Stomach smooth muscle (tissue), 2 donors: Measurements from ENCODE around the gene TLR9.
"Not testable (repeated sequence)": the region's sequence is repeated elsewhere in the genome, so short reads cannot be mapped to it uniquely, and the experiment has no call there.

Experiments
- H3K27ac ChIP-seq: one replicate; pipeline ENCODE4 v1.7.0; 2013; ENCODE audit warnings: mild to moderate bottlenecking, low read length, inconsistent platforms
- H3K27me3 ChIP-seq, 2 donors: one replicate each; pipeline ENCODE4 v1.7.0; 2013; ENCODE audit warnings: low read length in 2 of 2; ENCODE audit not compliant: insufficient read depth in 2 of 2, control insufficient read depth in 1 of 2
- H3K36me3 ChIP-seq, 2 donors: one replicate each; pipeline ENCODE4 v1.7.0; 2013; ENCODE audit warnings: low read length in 2 of 2; ENCODE audit not compliant: control insufficient read depth in 2 of 2, insufficient read depth in 2 of 2
- H3K4me1 ChIP-seq: one replicate; pipeline ENCODE4 v1.7.0; 2013; ENCODE audit warnings: low read length; ENCODE audit not compliant: control insufficient read depth, insufficient read depth
- H3K4me3 ChIP-seq, 2 donors: one replicate each; pipeline ENCODE4 v1.7.0; 2013; ENCODE audit warnings: low read length in 2 of 2
- H3K9ac ChIP-seq, 2 donors: one replicate each; pipeline ENCODE4 v1.7.0; 2013; ENCODE audit warnings: low read length in 2 of 2, mild to moderate bottlenecking in 1 of 2
- H3K9me3 ChIP-seq, 2 donors: one replicate each; pipeline ENCODE4 v1.7.0; 2013; ENCODE audit warnings: low read length in 2 of 2; ENCODE audit not compliant: control insufficient read depth in 2 of 2
- donor health status: healthy.
- donor health status: Pancreatic carcinoma.

TLR9 gene

DNA sequence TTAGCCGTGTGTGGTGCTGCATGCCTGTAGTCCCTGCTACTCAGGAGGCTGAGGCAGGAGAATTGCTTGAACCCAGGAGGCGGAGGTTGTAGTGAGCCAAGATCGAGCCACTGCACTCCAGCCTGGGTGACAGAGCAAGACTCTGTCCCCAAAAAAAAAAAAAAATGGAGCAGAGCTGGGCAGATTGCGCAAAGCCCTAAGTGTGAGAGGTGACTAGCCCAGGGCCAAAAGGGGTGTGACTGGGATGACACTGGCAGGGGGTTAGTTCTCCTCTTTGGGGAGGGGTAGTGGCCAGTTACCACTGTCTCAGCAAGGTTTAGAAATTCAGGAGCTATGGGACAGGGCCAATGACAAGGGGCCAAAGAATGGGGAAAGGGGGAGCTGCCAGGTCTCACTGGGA is 47.3 kb downstream of the TLR9 start:
- H3K9ac ChIP-seq, result not testable (repeated sequence)

DNA sequence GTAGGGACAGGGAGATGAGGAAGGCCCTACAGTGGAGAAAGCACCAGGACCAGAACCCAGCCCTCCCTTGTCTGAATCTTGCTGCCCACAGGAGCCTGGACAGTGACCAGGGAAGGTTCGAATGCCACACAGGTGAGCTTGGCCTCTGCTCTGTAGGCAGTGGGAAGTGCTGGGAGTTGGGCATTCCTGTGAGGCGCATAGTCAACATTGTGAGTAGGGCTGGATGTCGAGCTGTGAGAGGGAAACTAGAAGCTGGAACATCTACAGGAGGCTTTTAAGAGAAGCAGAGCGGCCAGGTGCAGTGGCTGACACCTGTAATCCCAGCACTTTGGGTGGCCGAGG is 47.8 kb downstream of the TLR9 start:
- no peak overlapping the region for H3K9ac ChIP-seq
- H3K4me3 ChIP-seq, result no peak overlapping the region
- H3K27me3 ChIP-seq, result no peaks in the 10 kb centered on the region
- H3K9me3 ChIP-seq, result no peaks in the 10 kb centered on the region
- no peaks in the 10 kb centered on the region for H3K4me1 ChIP-seq
- no peak overlapping the region for H3K27ac ChIP-seq
- H3K36me3 ChIP-seq, result no peaks in the 10 kb centered on the region

More for the DNA sequence above, 47.3 kb downstream of the TLR9 start:
- not testable (repeated sequence) for H3K4me3 ChIP-seq, H3K27me3 ChIP-seq, H3K4me1 ChIP-seq, H3K36me3 ChIP-seq, H3K27ac ChIP-seq, H3K9me3 ChIP-seq

DNA sequence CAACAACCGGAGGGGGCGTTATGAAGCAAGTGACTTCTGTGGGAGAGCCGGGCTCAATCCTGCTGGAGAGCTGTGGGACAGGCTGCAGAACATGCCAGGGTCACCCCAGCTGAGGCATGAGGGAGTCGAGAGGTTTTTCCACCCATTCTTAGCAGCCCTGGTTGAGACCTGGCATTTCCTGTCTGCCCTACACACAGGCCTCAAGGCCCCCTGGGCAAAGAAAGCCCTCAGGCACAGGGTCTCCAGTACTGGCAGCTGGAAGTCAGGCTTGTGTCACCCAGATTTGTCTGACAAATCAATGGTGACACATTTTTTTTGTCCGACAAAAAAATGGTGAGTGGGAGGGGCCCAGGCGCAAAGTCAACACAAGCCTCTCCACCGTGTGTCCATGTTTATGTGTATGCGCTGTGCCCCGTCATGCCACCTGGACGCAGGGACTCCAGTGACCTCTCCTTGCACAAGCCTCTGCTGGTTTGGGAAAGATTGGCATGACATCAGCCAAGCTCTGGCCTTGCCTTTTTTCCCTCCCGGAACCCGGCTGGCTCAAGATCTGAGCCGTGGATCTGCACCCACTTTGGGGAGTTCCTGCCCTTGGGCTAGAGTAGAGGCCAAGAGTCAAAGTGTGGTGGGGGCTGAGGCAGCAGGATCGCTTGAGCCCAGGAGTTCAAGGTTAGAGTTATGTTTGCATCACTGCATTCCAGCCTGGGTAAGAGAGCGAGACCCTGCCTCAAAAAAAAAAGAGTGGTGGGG is 48.3 kb downstream of the TLR9 start:
- Histone ChIP-seq H3K36me3 (no peaks in the 10 kb centered on the region), H3K27me3 (no peaks in the 10 kb centered on the region), H3K9me3 (no peaks in the 10 kb centered on the region), H3K4me3 (no peak overlapping the region), H3K27ac (no peak overlapping the region), H3K9ac (no peak overlapping the region), H3K4me1 (no peaks in the 10 kb centered on the region)

DNA sequence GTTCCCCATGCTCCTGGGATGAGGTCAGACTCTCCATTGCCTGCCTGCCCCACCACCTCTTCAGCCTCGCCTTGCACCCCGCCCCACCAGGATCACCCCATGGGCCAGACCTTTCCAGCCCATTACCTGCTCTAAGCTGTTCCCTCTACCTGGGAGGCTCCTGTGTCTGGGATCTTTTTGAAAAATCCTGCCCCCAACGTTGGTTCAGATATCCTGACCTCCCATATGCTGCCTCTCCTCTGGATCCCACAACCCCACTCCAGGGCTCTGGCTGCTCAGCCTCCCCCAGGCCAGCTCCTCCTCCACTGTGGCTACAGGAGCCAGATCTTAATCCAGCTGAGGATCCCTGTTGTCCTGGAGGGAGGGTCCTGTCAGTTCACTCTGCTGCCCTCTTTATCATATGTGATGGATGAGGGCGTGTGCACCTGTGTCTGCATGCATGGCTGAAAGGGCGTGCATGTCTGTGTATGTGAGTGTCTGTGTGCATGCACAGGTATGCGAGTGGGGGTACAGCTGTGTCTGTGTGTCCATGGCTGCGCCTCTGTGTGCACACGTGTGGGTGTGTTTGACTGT is 49.2 kb downstream of the TLR9 start:
- Histone ChIP-seq H3K9ac (no peak overlapping the region), H3K36me3 (no peaks in the 10 kb centered on the region), H3K4me3 (no peak overlapping the region), H3K27me3 (no peaks in the 10 kb centered on the region), H3K27ac (no peak overlapping the region), H3K4me1 (no peaks in the 10 kb centered on the region), H3K9me3 (no peaks in the 10 kb centered on the region)

DNA sequence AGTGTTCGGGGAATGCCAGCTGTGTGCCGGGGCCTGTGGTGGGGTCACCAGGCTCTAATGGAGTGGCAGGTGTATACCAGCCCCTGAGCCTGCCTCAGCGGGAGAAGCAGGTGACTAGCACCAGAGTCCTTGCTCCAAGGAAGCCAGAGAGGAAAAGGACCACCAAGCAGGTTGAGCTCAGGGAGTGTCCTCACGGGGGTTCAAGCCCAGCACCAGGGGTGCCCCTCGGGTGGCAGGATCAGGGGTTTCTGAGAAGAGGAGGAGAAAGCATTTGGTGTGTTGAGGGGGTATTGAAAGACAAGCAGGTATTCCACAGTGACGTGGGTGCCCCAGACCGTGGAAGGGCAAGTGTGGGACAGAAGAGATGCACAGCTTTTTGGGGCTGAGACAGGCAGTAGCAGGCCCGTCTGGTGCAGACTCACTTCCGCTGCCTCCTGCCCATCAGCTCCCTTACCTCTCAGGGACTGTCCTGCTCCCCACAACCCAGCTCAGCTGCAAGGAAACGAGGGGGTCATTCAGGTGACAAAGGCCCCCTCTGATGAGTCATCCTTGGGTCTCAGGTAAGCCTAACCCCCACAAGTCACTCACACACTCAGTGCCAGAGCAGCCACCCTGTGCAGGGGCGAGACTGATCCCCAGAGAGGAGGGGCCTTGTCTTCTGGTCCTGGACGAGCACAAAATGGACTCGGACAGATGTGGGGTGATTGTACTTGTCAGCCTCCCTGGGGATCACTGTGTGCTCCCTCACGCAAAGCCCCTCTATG is 49.8 kb downstream of the TLR9 start:
- Histone ChIP-seq H3K4me1 (no peaks in the 10 kb centered on the region), H3K27me3 (no peaks in the 10 kb centered on the region), H3K27ac (no peak overlapping the region), H3K4me3 (no peak overlapping the region), H3K36me3 (no peaks in the 10 kb centered on the region), H3K9me3 (no peaks in the 10 kb centered on the region), H3K9ac (no peak overlapping the region)

DNA sequence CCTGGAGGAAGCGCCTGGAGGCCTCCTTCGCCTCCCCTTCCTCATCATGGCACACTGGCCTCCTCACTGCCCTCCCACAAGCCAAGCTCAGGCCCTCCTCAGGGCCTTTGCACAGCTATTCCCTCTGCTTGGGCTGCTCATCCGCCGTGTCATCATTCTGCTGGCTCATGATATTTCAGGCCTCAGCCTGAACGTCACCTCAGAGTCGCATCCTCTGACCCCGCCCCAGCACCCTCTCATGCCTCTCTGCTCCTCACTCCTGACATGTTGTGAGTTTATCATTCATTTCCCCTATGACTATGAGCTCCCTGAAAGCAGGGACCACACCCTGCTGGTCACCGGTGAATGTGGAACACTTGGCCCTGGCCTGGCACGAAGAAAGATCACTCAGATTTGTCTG is 50.5 kb downstream of the TLR9 start:
- H3K36me3 ChIP-seq, result no peaks in the 10 kb centered on the region
- H3K27me3 ChIP-seq, result no peaks in the 10 kb centered on the region
- no peaks in the 10 kb centered on the region for H3K9me3 ChIP-seq
- no peaks in the 10 kb centered on the region for H3K4me1 ChIP-seq
- H3K9ac ChIP-seq, result no peak overlapping the region
- no peak overlapping the region for H3K4me3 ChIP-seq
- H3K27ac ChIP-seq, result no peak overlapping the region

DNA sequence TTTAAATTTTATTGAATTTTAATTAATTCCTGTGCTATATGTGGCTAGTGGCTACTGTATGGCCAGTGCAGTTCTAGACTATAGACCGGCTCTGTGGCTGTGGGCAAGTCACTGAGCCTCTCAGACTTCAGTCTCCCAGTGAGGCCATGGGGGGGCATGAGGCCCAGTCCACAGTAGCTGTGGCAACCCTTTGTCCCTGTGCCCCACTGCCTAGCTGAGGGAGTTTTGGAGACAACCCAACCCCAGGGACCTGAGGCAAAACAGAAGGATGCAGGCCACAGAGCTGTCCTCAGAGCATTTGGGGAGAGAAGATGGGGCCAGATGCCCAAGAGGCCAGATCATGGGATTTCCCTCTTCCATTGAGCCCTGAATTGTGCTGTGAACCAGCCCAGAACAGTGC is 52.3 kb downstream of the TLR9 start:
- Histone ChIP-seq H3K9ac (no peak overlapping the region), H3K27ac (no peak overlapping the region), H3K4me3 (no peak overlapping the region), H3K27me3 (no peaks in the 10 kb centered on the region), H3K36me3 (no peaks in the 10 kb centered on the region), H3K4me1 (no peaks in the 10 kb centered on the region), H3K9me3 (no peaks in the 10 kb centered on the region)

DNA sequence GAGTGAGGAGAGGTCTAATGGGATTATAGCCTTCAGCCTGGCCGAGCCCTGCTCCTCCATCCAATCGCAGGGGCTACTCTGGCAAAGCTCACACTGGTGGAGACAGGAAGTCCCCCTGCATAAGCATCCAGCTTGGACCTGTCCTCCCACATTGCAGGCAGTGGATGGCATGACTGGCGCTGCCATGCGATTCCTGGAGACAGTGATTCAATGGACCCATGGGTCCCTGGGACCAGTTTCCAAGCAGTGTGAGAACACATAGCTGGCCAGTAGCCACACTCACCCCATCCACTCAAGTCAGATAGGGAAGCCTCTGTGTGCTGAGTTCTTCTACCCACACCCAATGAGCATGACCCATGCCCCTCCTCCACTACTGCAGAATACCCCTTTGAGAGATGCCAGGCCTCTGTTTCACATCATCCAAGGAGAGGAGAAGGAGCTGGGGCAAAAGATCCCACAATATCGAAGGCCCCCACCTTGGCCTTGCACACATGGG is 53.1 kb downstream of the TLR9 start:
- Histone ChIP-seq H3K27ac (no peak overlapping the region), H3K9me3 (no peaks in the 10 kb centered on the region), H3K9ac (no peak overlapping the region), H3K36me3 (no peaks in the 10 kb centered on the region), H3K27me3 (no peaks in the 10 kb centered on the region), H3K4me1 (no peaks in the 10 kb centered on the region), H3K4me3 (no peak overlapping the region)

DNA sequence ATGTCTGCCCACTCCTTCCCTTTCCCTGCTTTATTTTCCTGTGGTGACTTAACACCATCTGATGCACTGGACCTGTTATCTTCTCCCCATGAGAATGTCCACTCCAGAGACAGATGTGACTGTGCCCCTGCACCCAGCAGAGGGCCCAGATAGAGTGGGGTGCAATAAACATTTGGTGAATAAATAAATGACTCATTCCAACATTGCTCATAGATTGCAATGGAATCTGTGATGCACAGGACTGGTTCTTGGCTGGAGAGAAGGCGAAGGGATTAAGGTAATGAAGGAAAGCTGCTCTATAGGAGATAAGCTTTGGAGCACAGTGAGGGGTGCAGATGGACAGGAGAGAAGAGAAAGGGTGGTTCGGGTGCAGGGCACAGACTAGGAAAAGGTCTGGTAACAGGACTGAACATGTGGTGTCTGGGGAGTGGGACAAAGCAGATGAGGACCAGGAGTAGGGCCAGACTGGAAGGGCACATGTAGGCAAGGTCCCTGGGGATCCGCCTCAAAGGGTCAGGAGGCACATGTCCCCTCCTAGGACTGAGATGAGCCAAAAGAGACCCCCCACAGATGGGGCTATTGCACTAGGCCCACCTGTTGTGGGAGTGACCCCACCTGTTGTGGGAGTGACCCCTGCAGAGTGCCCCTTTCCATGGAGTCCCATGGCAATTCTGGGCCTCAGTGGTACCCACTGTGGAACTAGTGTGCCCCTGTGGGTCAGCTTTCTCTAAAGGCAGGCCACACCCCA is 53.8 kb downstream of the TLR9 start:
- Histone ChIP-seq H3K27me3 (no peaks in the 10 kb centered on the region), H3K4me1 (no peaks in the 10 kb centered on the region), H3K36me3 (no peaks in the 10 kb centered on the region), H3K9me3 (no peaks in the 10 kb centered on the region), H3K4me3 (no peak overlapping the region), H3K9ac (no peak overlapping the region), H3K27ac (no peak overlapping the region)
